Vagina (tissue), 2 donors: ENCODE data around the gene GGTA1.

Source experiments
- POLR2A ChIP-seq, 2 donors: fragments of 450-650 bp; IDR thresholded peaks; one replicate each; pipeline ENCODE4 v1.6.1; 2017; ENCODE audit warnings: antibody characterized with exemption in 2 of 2, mild to moderate bottlenecking in 2 of 2, moderate library complexity in 2 of 2
- TF ChIP-seq, protein P1 (sequence below), 3 experiments: fragments of 450-650 bp in 2 of 3; fragments of 200-600 bp in 1 of 3; sonication (generic) in 1 of 3; IDR thresholded peaks; one replicate each; pipeline ENCODE4 v1.5.1; 2017 to 2019; ENCODE audit warnings: antibody characterized with exemption in 3 of 3, mild to moderate bottlenecking in 2 of 3, moderate library complexity in 2 of 3

DNA sequence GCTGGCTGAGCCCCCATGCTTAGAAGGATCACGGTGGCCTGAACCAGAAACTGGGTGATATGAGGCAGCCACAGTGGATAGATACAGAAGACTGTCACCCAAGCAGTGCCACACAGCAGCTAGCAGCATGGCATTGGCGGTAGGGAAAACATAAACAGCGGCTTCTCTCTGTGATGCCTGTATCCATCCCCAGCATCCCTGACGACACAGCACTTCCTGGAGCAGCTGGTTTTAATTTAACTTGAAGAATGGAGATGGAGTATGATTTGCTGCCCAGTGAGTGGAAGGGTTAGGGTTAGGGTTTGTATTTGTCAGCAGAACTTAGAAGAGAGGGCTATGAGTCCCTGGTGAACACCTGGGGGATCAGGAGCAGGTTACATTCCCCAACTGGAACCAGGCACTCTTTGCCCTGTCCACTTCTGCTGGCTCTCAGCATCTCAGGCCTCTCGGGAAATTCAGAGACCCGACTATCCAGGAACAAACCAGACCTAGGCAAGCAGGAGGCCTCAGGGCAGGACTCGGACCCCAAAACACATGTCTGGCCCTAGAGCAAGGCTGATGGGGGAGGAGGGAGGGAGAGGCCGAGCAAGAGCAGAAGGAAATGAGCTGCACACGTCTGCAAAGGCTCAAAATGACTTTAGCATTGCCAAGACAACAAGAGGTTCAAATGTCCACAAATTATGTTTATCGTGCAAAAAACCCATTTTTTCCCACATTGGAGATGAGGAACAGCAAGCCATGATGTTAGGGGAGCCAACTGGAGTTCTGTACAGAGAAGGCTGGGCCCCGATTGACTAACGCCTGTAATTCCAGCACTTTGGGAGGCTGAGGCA lies 6.5 kb upstream of the GGTA1 start:
- no peak for TF ChIP-seq POLR2A (IDR thresholded peaks at IDR 0.05)
- TF ChIP-seq, protein P1, sequence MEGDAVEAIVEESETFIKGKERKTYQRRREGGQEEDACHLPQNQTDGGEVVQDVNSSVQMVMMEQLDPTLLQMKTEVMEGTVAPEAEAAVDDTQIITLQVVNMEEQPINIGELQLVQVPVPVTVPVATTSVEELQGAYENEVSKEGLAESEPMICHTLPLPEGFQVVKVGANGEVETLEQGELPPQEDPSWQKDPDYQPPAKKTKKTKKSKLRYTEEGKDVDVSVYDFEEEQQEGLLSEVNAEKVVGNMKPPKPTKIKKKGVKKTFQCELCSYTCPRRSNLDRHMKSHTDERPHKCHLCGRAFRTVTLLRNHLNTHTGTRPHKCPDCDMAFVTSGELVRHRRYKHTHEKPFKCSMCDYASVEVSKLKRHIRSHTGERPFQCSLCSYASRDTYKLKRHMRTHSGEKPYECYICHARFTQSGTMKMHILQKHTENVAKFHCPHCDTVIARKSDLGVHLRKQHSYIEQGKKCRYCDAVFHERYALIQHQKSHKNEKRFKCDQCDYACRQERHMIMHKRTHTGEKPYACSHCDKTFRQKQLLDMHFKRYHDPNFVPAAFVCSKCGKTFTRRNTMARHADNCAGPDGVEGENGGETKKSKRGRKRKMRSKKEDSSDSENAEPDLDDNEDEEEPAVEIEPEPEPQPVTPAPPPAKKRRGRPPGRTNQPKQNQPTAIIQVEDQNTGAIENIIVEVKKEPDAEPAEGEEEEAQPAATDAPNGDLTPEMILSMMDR (IDR thresholded peaks at IDR 0.05): no peak
